HG03103 (cell line): Measurements from ENCODE around the gene MERTK.

Source experiments
- ATAC-seq: cut with Tn5 transposase; IDR thresholded peaks from one replicate; pipeline ENCODE4 v1.9.1; 2021; ENCODE audit warnings: low read depth; ENCODE audit not compliant: unreplicated experiment

The MERTK gene

DNA sequence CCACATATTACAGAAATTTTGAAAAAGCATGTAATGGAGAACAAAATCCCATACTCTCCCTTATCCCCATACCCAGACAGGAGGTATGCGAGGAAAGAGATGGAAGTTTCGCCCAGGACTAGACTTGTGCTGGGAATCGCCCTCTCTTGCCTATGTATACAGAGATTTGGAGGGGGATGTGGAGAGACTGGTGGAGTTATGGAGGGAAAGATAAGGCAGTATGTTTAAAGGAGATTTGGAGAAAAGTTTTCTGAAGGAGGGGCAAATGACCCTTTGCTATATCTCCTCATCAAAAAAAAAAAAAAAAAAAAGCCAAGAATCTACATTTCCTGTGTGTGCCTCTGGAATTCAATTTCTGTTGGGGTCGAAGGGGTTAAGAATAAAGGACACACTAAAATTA is 75.3 kb downstream of the MERTK start:
- ATAC-seq: no peak

DNA sequence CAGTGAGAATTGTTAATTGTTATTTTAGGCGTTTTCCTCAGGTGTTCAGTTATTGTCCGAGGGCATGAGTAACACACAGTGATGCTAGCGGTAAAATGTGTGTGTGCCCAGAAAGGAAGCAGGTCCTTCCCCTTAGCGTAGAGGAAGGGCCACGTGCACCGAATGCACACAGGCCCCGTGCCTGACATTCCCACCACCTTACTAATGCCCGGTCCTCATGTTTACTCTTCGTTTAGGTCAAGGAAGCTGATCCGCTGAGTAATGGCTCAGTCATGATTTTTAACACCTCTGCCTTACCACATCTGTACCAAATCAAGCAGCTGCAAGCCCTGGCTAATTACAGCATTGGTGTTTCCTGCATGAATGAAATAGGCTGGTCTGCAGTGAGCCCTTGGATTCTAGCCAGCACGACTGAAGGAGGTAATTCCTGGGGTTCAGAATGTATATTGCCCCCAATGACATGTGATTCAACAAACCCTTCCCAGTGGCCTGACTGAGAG is 76.7 kb downstream of the MERTK start:
- ATAC-seq: no peak

DNA sequence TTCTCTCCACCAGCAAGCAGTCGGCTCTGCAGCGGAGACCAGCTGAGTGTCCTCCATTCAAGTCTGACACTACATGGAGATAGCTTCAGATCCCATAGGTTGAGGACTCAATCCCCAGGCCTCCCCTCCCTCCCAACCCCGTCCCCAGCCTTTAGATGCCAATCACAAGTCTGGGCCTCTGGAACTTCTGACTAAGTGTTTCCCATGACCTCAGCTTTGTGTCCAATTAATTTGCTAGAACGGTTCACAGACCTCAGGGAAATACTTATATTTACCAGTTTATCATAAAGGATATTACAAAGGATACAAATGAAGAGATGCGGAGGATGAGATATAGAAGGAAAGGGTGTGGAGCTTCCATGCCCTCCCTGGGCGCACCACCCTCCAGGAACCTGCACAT is 77.4 kb downstream of the MERTK start:
- ATAC-seq: no peak

DNA sequence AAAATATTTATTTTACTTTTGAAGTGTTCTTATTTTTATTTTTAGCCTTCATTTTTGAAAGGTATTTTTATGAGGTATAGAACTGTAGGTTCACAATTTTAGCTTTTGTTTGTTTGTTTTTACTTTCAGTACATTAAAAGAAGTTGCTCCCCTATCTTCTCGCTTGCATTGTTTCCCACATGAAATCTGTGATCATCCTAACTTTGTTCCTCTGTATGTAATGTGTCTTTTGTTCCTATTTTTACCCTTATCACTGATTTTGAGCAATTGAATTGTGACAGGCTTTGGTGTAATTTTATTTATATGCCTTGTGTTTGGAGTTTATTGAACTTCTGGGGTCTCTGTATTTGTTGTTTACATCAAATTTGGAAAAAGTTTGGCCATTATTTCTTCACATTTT is 78.8 kb downstream of the MERTK start:
- no peak for ATAC-seq

DNA sequence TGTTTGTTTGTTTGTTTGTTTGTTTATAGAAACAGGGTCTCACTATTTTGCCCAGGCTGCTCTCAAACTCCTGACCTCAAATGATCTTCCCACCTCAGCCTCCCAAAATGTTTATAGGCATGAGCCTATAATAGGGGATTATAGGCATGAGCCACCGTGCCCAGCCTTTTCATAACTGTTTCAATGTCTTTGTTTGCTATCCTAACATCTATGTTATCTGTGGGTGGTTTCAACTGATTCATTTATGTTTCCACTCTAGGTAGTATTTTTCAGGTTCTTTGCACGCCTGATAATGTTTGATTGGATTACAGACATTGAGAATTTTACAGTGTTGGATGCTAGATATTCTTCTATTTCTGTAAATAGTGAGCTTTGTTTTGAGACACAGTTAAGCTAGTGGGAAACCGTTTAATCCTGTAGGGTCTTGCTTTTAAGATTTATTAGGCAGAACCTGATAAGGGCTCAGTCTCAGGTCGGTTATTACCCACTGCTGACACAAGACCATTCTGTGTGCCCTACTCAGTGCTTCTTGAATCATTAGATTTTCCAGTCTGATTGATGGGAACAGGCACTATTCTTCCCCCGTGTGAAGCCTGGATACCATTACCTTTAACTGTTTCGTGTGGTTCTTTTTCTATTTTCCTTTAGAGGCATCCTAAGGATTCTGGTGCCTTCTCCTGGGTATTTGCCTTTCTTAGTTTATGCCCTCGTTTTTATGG is 80.2 kb downstream of the MERTK start:
- no peak for ATAC-seq

- no peak for ATAC-seq
Measured at GRCh38 chr2:111981666-111982065, 83.3 kb downstream of the MERTK start.

DNA sequence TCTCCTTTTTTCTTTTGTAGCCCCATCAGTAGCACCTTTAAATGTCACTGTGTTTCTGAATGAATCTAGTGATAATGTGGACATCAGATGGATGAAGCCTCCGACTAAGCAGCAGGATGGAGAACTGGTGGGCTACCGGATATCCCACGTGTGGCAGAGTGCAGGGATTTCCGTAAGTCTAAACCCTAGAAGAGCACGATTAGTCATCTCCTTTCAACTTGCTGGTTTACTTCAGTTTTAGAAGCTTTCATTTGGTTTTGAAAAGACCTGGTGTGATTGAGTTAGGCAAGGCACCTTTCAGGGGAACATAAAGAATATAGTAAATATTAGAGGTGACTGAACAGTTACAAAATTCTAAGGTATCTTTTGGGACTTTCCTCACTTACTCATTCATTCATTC is 84.4 kb downstream of the MERTK start:
- ATAC-seq: no peak

DNA sequence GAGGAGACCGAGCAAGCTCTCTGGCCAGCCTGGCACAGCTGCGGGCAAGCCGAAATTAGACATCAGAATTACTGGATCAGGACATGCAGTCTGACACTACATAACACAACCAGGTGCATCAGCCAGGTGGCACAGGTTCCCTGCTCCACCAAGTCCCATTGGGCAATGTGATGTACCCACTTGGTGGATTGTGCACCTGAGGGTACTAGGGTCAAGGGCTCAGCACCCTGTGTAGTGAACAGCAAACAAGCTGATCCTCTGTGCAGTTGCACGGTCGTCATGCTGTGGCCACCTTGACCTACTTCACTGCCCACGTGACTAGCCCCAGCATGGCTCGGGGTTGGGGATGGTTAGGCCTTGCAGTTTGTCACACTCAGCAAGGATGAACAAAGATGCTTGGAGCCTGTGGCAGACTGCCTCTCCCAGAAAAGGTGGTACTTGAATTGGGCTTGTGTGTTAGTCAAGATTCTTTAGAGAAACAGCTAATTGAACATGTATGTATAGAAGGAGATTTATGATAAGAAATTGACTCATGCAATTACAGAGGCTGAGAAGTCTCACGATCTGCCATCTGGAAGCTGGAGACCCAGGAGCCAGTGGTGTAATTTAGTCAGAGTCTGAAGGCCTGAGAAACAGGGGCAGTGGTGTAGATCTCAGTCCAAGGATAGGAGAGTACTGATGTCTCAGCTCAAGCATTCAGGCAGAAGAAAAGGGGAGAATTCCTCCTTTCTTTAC is 85.2 kb downstream of the MERTK start:
- no peak for ATAC-seq

DNA sequence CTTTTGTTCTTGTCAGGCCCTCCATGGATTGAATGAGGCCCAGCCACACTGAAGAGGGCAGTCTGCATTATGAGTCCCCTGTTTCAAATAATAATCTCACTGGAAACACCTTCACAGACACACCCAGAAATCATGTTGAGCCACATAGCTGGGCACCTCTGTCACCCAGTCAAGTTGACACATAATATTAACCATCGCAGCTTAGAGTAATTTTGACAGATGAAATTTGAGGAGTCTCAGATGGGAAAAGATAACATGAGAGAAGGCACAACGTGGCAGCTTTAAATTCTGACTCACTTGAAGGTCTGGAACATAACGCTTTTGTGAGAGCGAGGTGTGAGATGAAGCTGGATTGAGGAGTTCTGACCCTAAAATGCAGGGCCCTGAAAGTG is 85.8 kb downstream of the MERTK start:
- no peak for ATAC-seq

DNA sequence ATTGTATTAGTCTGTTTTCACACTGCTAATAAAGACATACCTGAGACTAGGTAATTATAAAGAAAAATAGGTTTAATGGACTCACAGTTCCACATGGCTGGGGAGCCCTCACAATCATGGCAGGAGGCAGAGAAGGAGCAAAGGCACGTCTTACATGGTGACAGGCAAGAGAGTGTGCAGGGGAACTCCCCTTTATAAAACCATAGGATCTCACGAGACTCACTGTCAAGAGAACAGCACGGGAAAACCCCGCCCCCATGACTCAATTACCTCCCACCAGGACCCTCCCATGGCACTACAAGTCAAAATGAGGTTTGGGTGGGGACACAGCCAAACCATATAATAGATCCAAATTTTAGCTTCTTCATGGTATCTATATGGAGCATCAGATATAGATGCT is 87.1 kb downstream of the MERTK start:
- ATAC-seq: no peak

GRCh38 chr2:111986116-111986900 is 87.9 kb downstream of the MERTK start:
- ATAC-seq: no peak

DNA sequence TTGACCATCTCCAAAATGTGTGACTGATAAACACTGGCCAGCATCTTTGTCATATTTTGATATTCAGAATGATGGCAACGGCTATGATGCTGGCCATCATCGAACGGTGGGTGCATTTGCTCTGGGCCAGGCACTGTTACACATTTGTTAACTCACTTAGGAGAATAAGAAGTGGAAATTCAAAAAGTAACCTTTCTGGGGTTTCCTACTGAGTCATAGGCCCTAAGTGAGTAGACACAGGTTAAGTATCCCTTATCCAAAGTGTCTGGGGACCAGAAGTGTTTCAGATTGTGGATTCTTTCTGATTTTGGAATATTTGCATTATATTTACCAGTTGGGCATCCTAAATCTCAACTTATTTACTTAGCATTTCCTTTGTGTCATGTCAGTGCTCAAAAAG is 92.0 kb downstream of the MERTK start:
- ATAC-seq: no peak

- no peak for ATAC-seq
Measured at GRCh38 chr2:111990856-111991255, 92.4 kb downstream of the MERTK start.

DNA sequence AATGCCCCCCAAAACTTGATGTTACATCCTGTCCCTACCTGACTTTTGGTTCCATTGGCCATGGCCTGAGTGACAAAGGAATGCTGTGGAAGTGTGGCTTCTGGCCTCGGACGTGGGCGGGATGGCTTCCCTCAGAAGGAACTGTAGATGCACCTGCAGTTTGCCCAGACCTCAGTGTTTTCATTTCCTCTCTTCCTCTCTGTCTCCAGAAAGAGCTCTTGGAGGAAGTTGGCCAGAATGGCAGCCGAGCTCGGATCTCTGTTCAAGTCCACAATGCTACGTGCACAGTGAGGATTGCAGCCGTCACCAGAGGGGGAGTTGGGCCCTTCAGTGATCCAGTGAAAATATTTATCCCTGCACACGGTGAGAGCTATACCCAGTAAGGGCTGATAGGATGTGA is 95.6 kb downstream of the MERTK start:
- ATAC-seq: no peak

- no peak for ATAC-seq
Measured at GRCh38 chr2:111995148-111995547, 96.7 kb downstream of the MERTK start.

DNA sequence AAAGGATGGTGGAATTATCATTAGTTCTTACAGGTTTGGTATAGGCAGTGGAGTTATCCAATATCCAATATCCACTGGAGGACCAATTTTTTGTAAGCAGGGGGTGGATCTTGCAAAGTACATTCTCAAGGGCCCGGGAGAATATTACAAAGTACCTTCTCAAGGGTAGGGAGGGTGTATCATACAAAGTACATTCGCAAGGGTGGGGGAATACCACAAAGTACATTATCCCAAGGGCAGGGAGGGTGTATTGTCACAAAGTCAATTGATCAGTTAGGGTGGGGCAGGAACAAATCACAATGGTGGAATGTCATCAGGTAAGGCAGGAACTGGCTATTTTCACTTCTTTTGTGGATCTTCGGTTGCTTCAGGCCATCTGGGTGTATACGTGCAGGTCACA is 101.4 kb downstream of the MERTK start:
- no peak for ATAC-seq

GRCh38 chr2:112000399-112001135 is 102.2 kb downstream of the MERTK start:
- ATAC-seq: peak; percentile 11

DNA sequence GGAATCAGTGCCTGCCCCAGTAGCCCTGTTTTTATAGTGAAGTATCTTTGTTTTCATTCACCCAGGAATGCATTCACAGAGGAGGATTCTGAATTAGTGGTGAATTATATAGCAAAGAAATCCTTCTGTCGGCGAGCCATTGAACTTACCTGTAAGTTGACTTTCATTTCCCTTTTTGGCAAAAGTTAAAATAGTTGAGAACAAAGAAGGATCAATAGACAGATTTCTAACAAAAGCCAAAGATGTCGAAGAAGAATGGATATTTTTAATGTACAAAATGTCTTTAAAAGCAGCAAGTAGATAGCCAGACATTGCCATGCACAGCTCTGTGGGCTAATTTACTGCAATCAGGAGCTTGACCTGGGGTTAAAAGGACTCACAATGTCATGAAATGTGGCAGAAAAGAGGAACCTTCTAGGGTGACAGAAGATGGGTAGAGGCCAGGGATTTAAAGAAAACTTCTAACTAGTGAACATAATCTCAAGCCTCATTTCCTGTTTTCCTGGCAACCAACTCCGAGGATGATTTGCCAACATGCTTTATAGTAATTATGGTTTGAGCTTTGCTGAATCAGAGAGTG is 102.8 kb downstream of the MERTK start:
- peak; percentile 55 for ATAC-seq

DNA sequence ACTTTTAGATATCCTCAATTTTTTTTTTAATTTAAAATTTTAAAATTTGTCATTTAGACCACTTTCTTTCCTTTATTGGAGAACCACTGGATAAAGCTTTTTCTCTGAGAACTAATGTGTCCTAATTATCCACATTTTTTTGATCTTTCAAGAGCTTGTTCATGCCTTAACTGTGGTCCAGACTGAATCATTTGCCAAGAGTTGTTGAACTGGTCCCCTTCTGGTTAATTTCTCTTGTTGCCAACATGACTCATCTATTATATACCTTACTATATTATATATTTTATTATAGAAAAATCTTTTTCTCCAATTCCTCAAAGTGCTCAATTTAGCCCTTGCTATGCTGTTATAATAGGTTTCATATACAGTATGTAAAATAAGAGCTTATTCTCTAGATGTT is 103.5 kb downstream of the MERTK start:
- no peak for ATAC-seq

DNA sequence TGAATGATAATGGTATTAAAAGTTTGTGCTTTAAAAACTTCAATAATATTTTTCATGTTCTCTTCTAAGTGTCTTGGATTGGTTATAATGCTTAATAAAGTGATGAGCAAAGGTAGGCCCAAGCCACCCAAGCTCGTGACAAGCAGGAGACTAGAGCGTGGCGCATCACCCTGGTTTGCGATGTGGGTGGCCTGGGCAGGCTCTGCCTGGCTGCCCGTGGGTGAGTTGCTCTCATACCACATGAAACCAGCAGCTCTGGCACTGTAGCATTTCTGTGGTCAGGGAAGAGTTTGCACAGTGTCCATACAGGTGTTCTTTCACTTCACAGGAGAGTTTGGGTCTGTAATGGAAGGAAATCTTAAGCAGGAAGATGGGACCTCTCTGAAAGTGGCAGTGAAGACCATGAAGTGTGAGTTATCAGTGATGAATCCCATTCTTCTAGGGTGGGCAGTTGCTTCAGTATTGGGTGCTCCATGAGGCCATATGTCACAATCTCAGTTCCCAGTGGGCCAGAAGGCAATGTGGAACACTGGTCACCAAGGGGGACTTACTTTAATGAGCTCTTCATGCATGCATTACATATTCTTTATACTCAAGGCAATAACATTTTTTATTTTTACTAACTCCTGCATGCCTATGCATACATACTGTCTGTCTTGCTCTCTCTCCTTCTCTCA is 105.3 kb downstream of the MERTK start:
- no peak for ATAC-seq
